Caco-2 (cell line): Measurements from ENCODE around the gene MT1B. TPM values are rescaled to one million over a fixed set of nuclear protein-coding genes. Genes with fewer than 3 reads are reported as not detected.

Experiments
- BruUV-seq: library from RNA; stranded (reverse); fragments of 400-500 nt; replicated peaks from 2 replicates; lab custom pipeline; 2021; lab: Mats Ljungman, UMichigan
- CTCF ChIA-PET: fragments of 300-600 bp; sonication (Branson Sonifier 250); formaldehyde crosslinking; loops from one replicate; lab custom pipeline; 2022; ENCODE audit warnings: antibody characterized with exemption; lab: Charles Lee
- POLR2A ChIA-PET: fragments of 300-600 bp; sonication (Branson Sonifier 250); formaldehyde crosslinking; loops from one replicate; lab custom pipeline; 2022; ENCODE audit warnings: antibody characterized with exemption; lab: Charles Lee
- DNase-seq, 2 experiments: peaks; one replicate each; pipeline versions ENCODE4 v3.0.0 to v3.0.0-alpha.2; 2020 to 2022
- H3K27me3 ChIP-seq: replicated peaks from 2 replicates; pipeline ENCODE4 v1.6.0; 2011; ENCODE audit warnings: low read length; ENCODE audit not compliant: control insufficient read depth, insufficient read depth
- H3K36me3 ChIP-seq: 2 replicates; pipeline ENCODE4 v1.5.1; 2011; ENCODE audit warnings: low read length; ENCODE audit not compliant: control insufficient read depth, insufficient read depth
- H3K4me1 ChIP-seq: fragments of 250-450 bp; sonication (Bioruptor Pico); 2 replicates; pipeline ENCODE4 v1.5.1; 2020; ENCODE audit warnings: mild to moderate bottlenecking
- H3K4me3 ChIP-seq: 2 replicates; pipeline ENCODE4 v1.5.1; 2011; ENCODE audit warnings: low read depth, mild to moderate bottlenecking, control low read depth, low read length
- H3K9me3 ChIP-seq: fragments of 250-450 bp; sonication (Bioruptor Pico); 2 replicates; pipeline ENCODE4 v1.5.1; 2020; ENCODE audit warnings: mild to moderate bottlenecking, moderate library complexity
- H3K27ac Mint-ChIP-seq: one replicate; pipeline ENCODE4 v1.8.0; 2022; ENCODE audit warnings: mixed read lengths; ENCODE audit not compliant: unreplicated experiment
- H3K27me3 Mint-ChIP-seq: one replicate; pipeline ENCODE4 v1.8.0; 2022; ENCODE audit warnings: mixed read lengths; ENCODE audit not compliant: insufficient read depth, unreplicated experiment
- H3K36me3 Mint-ChIP-seq: one replicate; pipeline ENCODE4 v1.8.0; 2022; ENCODE audit warnings: mild to moderate bottlenecking, mixed read lengths; ENCODE audit not compliant: insufficient read depth, unreplicated experiment
- H3K4me1 Mint-ChIP-seq: one replicate; pipeline ENCODE4 v1.8.0; 2022; ENCODE audit warnings: low read depth, mixed read lengths; ENCODE audit not compliant: unreplicated experiment
- H3K4me3 Mint-ChIP-seq: one replicate; pipeline ENCODE4 v1.8.0; 2022; ENCODE audit warnings: mild to moderate bottlenecking, moderate library complexity, mixed read lengths; ENCODE audit not compliant: unreplicated experiment
- H3K9me3 Mint-ChIP-seq: one replicate; pipeline ENCODE4 v1.8.0; 2022; ENCODE audit warnings: mixed read lengths; ENCODE audit not compliant: unreplicated experiment
- CTCF ChIP-seq, 2 experiments: fragments of 200-600 bp in 1 of 2; IDR thresholded peaks; 1 replicate in 1 of 2; 2 replicates in 1 of 2; pipeline versions ENCODE4 v1.5.1 to v1.8.0; 2011 to 2022; ENCODE audit warnings: antibody characterized with exemption in 1 of 2, control low read depth in 1 of 2, inconsistent platforms in 1 of 2, low read depth in 1 of 2, low read length in 1 of 2, mild to moderate bottlenecking in 1 of 2, moderate library complexity in 1 of 2; ENCODE audit not compliant: insufficient read depth in 1 of 2, severe bottlenecking in 1 of 2, unreplicated experiment in 1 of 2
- intact Hi-C: fragments of 100-400 bp; cut with micrococcal nuclease; formaldehyde crosslinking; loops from one replicate; pipeline ENCODE4 v1.10.0; 2022; ENCODE audit not compliant: unreplicated experiment
- total RNA-seq: library from RNA; stranded (reverse); gene quantifications from 2 replicates; pipeline ENCODE4 v1.2.3, GENCODE V29; 2022

The MT1B gene
- total RNA-seq, 1 experiment from 2014 or later = not detected

GRCh38 chr16:56697456-56698155 is 45.9 kb downstream of the MT1B start:
- Mint-ChIP-seq H3K4me3 (no peak overlapping the region), H3K36me3 (no peaks in the 10 kb centered on the region), H3K4me1 (peaks cover 10% of the 10 kb centered on the region), H3K9me3 (peaks cover 15% of the 10 kb centered on the region), H3K27ac (no peak overlapping the region), H3K27me3 (no peaks in the 10 kb centered on the region)
- intact Hi-C loops = no loop called here
- H3K36me3 ChIP-seq = no peaks in the 10 kb centered on the region
- no peak overlapping the region for H3K4me3 ChIP-seq
- H3K9me3 ChIP-seq = peaks cover 9% of the 10 kb centered on the region
- TF ChIP-seq CTCF (IDR thresholded peaks at IDR 0.05; ENCODE audit: insufficient read depth in 1 of 2, low read depth in 1 of 2, low read length in 1 of 2, severe bottlenecking in 1 of 2, unreplicated experiment in 1 of 2) = no peak
- no TSS peak for BruUV-seq
- ChIA-PET CTCF (interaction anchor here (1.2 kb wide), 1 partner anchor 94 kb away, joined by 3 read pairs; no protein-coding TSS in a partner anchor), POLR2A (no interaction called here)
- no peaks in the 10 kb centered on the region for H3K4me1 ChIP-seq
- no peaks in the 10 kb centered on the region for H3K27me3 ChIP-seq
- no peak for DNase-seq

- Histone ChIP-seq H3K4me1 (no peaks in the 10 kb centered on the region), H3K4me3 (no peak overlapping the region), H3K9me3 (peaks cover 9% of the 10 kb centered on the region), H3K27me3 (no peaks in the 10 kb centered on the region), H3K36me3 (no peaks in the 10 kb centered on the region)
- Mint-ChIP-seq H3K27ac (no peak overlapping the region), H3K9me3 (peaks cover 15% of the 10 kb centered on the region), H3K4me1 (peaks cover 4% of the 10 kb centered on the region), H3K27me3 (no peaks in the 10 kb centered on the region), H3K36me3 (no peaks in the 10 kb centered on the region), H3K4me3 (no peak overlapping the region)
- no peak for TF ChIP-seq CTCF (IDR thresholded peaks at IDR 0.05; ENCODE audit: insufficient read depth in 1 of 2, low read depth in 1 of 2, low read length in 1 of 2, severe bottlenecking in 1 of 2, unreplicated experiment in 1 of 2)
- intact Hi-C loops = loop anchor here (5.0 kb wide), 1 partner anchor 43 kb away; the partner anchor contains the start of gene MT1F
- DNase-seq = no peak
- BruUV-seq = no TSS peak
- POLR2A ChIA-PET = interaction anchor here (0.5 to 0.7 kb wide), 2 partner anchors 15 to 43 kb away, joined by 3 to 5 read pairs; no protein-coding TSS in a partner anchor
- CTCF ChIA-PET = interaction anchor here (0.6 to 3.1 kb wide), 5 partner anchors 8 to 249 kb away, joined by 3 to 95 read pairs (median 4); partner anchors contain the start of genes NUDT21 and OGFOD1
Measured at GRCh38 chr16:56700195-56700594, 48.5 kb downstream of the MT1B start.

- no peak for TF ChIP-seq CTCF (IDR thresholded peaks at IDR 0.05; ENCODE audit: insufficient read depth in 1 of 2, low read depth in 1 of 2, low read length in 1 of 2, severe bottlenecking in 1 of 2, unreplicated experiment in 1 of 2)
- CTCF ChIA-PET = interaction anchor here (0.6 to 3.1 kb wide), 11 partner anchors 8 to 299 kb away, joined by 3 to 95 read pairs (median 4); partner anchors contain the start of genes MT1E, MT1F, NUDT21 and OGFOD1
- intact Hi-C loops = loop anchor here (5.0 kb wide), 1 partner anchor 43 kb away; the partner anchor contains the start of gene MT1F
- H3K36me3 Mint-ChIP-seq = no peaks in the 10 kb centered on the region
- Histone ChIP-seq H3K4me3 (no peak overlapping the region), H3K36me3 (no peaks in the 10 kb centered on the region), H3K9me3 (peaks cover 9% of the 10 kb centered on the region), H3K27me3 (no peaks in the 10 kb centered on the region), H3K4me1 (no peaks in the 10 kb centered on the region)
- no TSS peak for BruUV-seq
- no peaks in the 10 kb centered on the region for H3K27me3 Mint-ChIP-seq
- H3K4me3 Mint-ChIP-seq = no peak overlapping the region
- H3K4me1 Mint-ChIP-seq = peaks cover 4% of the 10 kb centered on the region
- peaks cover 15% of the 10 kb centered on the region for H3K9me3 Mint-ChIP-seq
- POLR2A ChIA-PET = interaction anchor here (0.5 to 0.7 kb wide), 2 partner anchors 15 to 43 kb away, joined by 3 to 5 read pairs; no protein-coding TSS in a partner anchor
- DNase-seq = no peak
- H3K27ac Mint-ChIP-seq = no peak overlapping the region
Measured at GRCh38 chr16:56700631-56701030, 48.9 kb downstream of the MT1B start.
